ENCODE results near the gene LDLRAD4. TPM values are rescaled to one million over a fixed set of nuclear protein-coding genes. Genes with fewer than 3 reads are reported as not detected.

The LDLRAD4 gene
- total RNA-seq, 1 donor, result under 0.01 TPM

- no peak overlapping the region for H3K4me2 ChIP-seq (ENCODE audit: insufficient read depth, low read length)
- H2AFZ ChIP-seq (ENCODE audit: low read length), result no peak overlapping the region
- TF ChIP-seq CTCF (IDR thresholded peaks at IDR 0.05; ENCODE audit: extremely low read depth, low read depth, low read length), result no peak
- no peaks in the 10 kb centered on the region for H3K79me2 ChIP-seq (ENCODE audit: insufficient read depth, low read length)
- no peak overlapping the region for H3K27ac ChIP-seq (ENCODE audit: low read depth, low read length)
- H3K36me3 ChIP-seq (ENCODE audit: insufficient read depth, low read length), result no peaks in the 10 kb centered on the region
- no peaks in the 10 kb centered on the region for H3K9me3 ChIP-seq (ENCODE audit: low read depth, low read length)
- no peak for DNase-seq (ENCODE audit: insufficient read length, low spot score, missing footprints)
- no peaks in the 10 kb centered on the region for H3K27me3 ChIP-seq (ENCODE audit: insufficient read depth, low read length)
- no peaks in the 10 kb centered on the region for H3K4me1 ChIP-seq (ENCODE audit: insufficient read depth, low read length)
- H4K20me1 ChIP-seq (ENCODE audit: insufficient read depth, low read length), result no peaks in the 10 kb centered on the region
- H3K4me3 ChIP-seq (ENCODE audit: insufficient read depth, low read length), result no peak overlapping the region
Observed at GRCh38 chr18:13258921-13259320, 40.4 kb downstream of the LDLRAD4 start.

GRCh38 chr18:13259701-13260100 lies 41.1 kb downstream of the LDLRAD4 start:
- H3K27me3 ChIP-seq (ENCODE audit: insufficient read depth, low read length), result no peaks in the 10 kb centered on the region
- H3K27ac ChIP-seq (ENCODE audit: low read depth, low read length), result no peak overlapping the region
- no peak for DNase-seq (ENCODE audit: insufficient read length, low spot score, missing footprints)
- no peaks in the 10 kb centered on the region for H3K36me3 ChIP-seq (ENCODE audit: insufficient read depth, low read length)
- H3K9me3 ChIP-seq (ENCODE audit: low read depth, low read length), result no peaks in the 10 kb centered on the region
- H4K20me1 ChIP-seq (ENCODE audit: insufficient read depth, low read length), result no peaks in the 10 kb centered on the region
- no peaks in the 10 kb centered on the region for H3K4me1 ChIP-seq (ENCODE audit: insufficient read depth, low read length)
- no peak overlapping the region for H3K4me3 ChIP-seq (ENCODE audit: insufficient read depth, low read length)
- no peaks in the 10 kb centered on the region for H3K79me2 ChIP-seq (ENCODE audit: insufficient read depth, low read length)
- H2AFZ ChIP-seq (ENCODE audit: low read length), result no peak overlapping the region
- H3K4me2 ChIP-seq (ENCODE audit: insufficient read depth, low read length), result no peak overlapping the region
- no peak for TF ChIP-seq CTCF (IDR thresholded peaks at IDR 0.05; ENCODE audit: extremely low read depth, low read depth, low read length)

GRCh38 chr18:13260197-13260934 lies 41.8 kb downstream of the LDLRAD4 start:
- Histone ChIP-seq H3K36me3 (ENCODE audit: insufficient read depth, low read length) (no peaks in the 10 kb centered on the region), H3K79me2 (ENCODE audit: insufficient read depth, low read length) (no peaks in the 10 kb centered on the region), H3K4me2 (ENCODE audit: insufficient read depth, low read length) (no peak overlapping the region), H3K27me3 (ENCODE audit: insufficient read depth, low read length) (no peaks in the 10 kb centered on the region), H2AFZ (ENCODE audit: low read length) (no peak overlapping the region), H3K9me3 (ENCODE audit: low read depth, low read length) (no peaks in the 10 kb centered on the region), H3K27ac (ENCODE audit: low read depth, low read length) (no peak overlapping the region), H3K4me1 (ENCODE audit: insufficient read depth, low read length) (no peaks in the 10 kb centered on the region), H4K20me1 (ENCODE audit: insufficient read depth, low read length) (no peaks in the 10 kb centered on the region), H3K4me3 (ENCODE audit: insufficient read depth, low read length) (no peak overlapping the region)
- DNase-seq (ENCODE audit: insufficient read length, low spot score, missing footprints), result no peak
- TF ChIP-seq CTCF (IDR thresholded peaks at IDR 0.05; ENCODE audit: extremely low read depth, low read depth, low read length), result no peak

DNA sequence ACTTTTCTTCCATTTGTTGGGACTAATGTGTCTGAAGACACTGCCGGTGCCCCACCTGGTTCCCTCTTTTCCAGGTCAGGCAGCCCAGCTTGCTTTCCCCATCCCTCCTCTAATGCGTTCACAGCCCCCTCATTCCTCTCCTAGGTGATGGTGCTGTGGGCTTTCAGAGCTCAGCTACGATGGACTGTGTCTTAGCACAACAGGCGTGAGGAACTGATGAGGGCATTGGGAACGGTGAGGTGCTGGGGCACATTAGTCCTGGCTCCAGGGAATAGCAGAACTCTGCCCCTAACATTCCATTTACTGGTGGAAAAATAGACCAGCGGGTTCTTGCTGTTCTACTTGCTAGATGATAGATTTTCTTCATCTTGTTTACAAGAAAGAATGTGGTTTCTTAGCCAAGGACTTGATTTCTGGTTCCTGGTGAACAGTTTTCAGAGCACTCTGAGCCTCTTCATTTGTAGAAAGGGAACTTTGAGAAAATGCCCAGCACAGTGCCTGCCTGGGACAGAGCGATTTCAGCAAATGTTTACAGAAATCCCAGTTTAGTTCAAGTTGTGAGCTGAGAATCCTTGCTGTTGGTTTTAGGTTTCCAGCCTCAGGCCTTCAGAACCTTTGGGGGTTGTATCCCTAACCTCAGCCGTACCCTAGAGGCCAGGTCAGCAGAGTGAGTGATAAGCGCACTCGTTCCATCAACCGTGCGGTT lies 42.5 kb downstream of the LDLRAD4 start:
- Histone ChIP-seq H3K27me3 (ENCODE audit: insufficient read depth, low read length) (no peaks in the 10 kb centered on the region), H3K4me2 (ENCODE audit: insufficient read depth, low read length) (no peak overlapping the region), H3K79me2 (ENCODE audit: insufficient read depth, low read length) (no peaks in the 10 kb centered on the region), H3K4me3 (ENCODE audit: insufficient read depth, low read length) (no peak overlapping the region), H4K20me1 (ENCODE audit: insufficient read depth, low read length) (no peaks in the 10 kb centered on the region), H3K9me3 (ENCODE audit: low read depth, low read length) (no peaks in the 10 kb centered on the region), H3K4me1 (ENCODE audit: insufficient read depth, low read length) (no peaks in the 10 kb centered on the region), H3K36me3 (ENCODE audit: insufficient read depth, low read length) (no peaks in the 10 kb centered on the region), H3K27ac (ENCODE audit: low read depth, low read length) (no peak overlapping the region), H2AFZ (ENCODE audit: low read length) (no peak overlapping the region)
- no peak for TF ChIP-seq CTCF (IDR thresholded peaks at IDR 0.05; ENCODE audit: extremely low read depth, low read depth, low read length)
- no peak for DNase-seq (ENCODE audit: insufficient read length, low spot score, missing footprints)
